Ramos (cell line): ENCODE measurements around the gene MARCKSL1.

Experiments used
- in situ Hi-C: fragments of 300-500 bp; cut with MboI; formaldehyde crosslinking; loops from one replicate; pipeline ENCODE4 v1.14.3; 2022; ENCODE audit warnings: low sequenced_read_pairs; ENCODE audit not compliant: unreplicated experiment

Gene MARCKSL1

GRCh38 chr1:32353431-32353830, 17.4 kb upstream of the MARCKSL1 start:
- in situ Hi-C loops: no loop called here

DNA sequence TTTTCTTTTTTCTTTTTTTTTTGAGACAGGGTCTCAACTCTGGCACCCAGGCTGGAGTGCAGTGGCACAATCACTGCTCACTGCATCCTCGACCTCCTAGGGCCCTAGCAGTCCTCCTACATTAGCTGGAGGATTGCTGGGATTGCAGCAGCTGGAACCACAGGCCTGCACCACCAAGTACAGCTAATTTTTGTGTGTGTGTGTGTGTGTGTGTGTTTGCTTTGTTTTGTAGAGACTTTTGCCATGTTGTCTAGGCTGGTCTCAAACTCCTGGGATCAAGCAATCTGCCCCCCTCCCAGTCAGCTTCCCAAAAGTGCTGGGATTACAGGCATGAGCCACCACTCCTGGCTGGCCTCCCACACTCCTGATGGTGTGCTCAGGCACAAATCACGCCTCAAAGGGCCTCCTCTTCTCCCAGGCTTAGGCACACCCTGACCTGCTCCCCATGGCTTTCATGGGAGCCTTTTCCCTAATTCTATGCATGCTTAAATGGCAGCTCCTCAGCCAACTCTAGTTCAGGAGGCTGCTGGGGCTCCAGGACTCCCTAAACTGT, 16.9 kb upstream of the MARCKSL1 start:
- in situ Hi-C loops: no loop called here

- in situ Hi-C loops: no loop called here
These were observed 16.3 kb upstream of the MARCKSL1 start for GRCh38 chr1:32352239-32352745.

DNA sequence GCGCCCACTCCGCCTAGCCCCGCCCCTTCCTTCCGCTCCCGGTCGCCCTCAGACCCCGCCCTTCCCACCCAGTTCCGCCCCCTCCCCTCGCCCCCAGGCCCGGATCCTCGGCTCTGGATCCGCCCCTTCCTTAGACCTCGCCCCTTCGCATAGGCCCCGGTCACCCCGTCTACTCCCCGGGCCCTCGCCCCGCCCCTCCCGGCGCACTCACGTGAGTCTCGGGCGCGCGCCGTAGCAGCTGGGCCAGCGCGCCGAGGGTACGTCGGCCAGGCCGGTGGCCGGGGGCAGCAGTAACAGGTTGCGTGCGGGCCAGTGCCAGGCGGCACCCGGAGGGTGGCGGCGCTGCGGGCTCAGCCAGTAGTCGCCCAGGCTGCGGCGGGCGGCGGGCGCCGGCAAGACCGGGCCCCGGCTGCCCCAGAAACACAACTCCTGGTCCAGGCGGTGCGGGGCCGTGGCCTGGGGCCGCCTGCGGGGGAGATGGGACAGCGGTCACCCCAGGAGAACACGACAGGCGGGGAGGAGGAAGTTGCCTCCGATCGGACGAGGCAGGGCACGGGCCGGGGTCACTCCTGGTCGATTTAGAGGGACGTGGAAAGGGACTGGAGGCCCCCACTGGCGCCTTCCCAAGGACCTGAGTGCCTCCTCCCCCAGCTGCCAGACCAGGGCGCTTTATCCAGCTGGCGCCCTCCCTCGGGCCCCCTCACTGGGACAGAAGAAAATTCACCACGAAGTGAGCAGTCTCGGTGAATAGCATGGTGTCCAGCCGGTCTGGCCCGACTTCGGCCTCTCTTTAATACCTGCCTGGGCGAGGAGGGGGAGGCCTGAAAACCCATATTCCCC, 15.6 kb upstream of the MARCKSL1 start:
- in situ Hi-C loops: no loop called here

DNA sequence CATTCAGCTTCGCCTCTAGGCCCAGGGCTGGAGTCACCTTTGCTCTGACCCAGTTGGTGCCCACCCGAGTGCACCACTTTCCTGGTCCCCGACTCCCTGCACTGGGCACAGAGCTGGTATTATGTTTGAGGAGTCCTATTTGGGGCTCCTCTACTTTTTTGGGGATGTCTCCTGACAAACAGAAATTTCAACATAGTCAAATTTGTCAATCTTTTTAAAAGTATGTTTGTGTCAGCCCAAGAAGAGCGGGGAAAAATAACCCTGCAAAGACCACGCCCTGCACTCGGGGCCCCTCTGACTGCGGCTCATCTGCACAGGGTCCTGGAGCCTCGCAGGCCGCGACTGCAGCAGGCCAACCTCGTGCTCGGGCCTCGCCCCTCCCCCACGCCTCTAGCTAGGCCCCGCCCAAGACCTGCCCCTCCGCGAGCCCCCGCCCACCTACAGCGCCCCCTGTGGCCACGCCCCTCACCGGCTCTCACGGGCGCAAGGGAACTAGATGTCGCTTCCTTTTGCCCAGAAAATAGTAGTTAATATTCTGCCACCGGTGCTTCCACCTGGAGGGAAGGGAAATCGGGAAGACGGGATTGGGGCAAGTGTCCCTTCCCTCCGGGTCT, 14.9 kb upstream of the MARCKSL1 start:
- in situ Hi-C loops: no loop called here

DNA sequence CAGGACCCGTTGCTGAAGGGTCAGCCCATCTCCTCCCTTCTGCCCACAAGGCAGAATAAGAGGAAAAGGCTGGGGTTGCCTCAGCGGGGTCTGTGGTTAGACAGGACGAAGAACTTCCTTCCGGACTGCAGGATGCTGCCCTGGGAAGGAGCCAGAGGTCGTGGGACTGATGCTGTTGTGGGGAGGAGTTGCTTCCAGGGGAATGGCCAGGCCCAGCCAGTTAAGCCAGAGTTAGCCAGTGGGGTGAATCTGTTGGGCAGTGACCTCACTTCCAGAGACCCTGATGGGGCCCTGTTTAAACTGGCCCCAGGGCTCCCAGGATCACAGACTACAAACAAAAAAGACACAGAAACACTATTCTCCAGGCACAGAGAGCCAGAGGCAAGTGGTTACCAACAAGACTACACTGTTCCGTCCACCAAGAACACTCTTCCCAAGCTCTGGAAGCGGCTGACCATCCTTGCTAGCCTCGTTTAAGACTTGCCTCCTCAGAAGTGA, 13.2 kb upstream of the MARCKSL1 start:
- in situ Hi-C loops: no loop called here

DNA sequence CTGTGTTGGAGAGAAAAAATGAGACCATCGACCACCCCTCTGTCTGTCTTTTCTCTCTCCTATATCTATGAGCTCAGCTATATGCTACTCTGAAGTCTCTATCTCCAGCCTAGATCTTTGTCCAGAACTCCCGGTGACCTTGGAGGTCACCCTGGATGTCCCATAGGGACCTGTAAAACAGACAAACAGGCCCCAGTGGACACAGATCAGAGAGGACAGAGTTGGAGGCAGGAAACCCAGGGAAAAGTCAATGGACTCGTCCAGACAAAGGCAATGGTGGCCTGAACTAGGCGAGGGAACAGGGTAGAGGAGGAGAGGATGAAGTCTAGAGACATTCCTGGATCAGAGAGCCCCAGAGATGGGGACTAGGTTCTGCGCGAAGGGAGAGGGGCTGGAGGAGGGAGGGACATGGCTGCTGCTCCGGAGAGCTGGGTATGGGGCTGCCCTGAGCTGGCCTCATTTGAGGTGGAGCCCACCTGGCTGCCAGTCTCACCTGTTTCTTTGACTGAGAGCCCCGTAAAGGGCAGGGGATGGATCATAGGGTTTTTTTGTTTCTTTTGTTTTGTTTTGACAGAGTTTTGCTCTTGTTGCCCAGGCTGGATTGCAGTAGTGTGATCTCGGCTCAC, 10.6 kb upstream of the MARCKSL1 start:
- in situ Hi-C loops: no loop called here

DNA sequence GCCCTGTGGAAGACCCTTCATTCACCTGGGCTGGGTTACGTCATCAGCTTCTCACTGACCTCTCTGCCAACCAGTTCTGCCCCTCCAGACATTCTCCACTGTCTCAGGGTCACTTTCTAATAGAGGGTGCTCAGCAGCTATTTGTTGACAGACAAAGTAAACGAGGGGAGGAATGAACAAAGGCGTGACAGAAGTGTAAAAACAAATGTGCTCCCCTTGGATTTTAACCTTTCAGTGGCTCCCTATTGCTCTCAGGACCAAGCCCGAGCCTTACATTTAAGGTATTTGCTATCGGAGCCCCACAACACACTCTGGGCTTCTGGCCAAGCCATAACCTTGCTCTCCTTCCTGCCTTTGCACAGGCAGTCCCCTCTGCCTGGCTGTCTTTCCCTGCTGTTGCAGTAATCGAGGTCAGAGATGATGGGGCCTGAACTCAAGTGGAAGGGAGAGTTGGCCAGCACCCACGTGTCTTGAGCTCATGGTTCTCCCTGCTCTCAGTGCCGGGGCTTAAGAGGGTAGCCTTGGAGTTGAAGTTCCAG, 9.3 kb upstream of the MARCKSL1 start:
- in situ Hi-C loops: no loop called here

GRCh38 chr1:32342704-32343103, 6.7 kb upstream of the MARCKSL1 start:
- in situ Hi-C loops: no loop called here

DNA sequence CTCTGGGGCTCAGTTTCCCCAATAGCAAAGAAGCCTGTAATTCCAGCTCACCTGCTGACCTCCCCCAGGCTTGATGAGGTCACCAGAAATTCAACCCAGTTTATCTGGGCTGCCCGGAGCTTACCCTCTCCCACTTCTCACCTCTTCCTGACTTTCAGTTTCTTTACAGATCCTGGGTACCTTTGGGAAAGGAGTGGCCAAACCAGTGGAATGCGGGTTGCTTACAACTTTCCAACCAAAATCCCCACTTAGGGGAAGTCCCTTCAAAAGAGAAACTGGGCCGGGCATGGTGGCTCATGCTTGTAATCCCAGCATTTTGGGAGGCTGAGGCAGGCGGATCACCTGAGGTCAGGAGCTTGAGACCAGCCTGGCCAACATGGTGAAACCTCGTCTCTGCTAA, 5.9 kb upstream of the MARCKSL1 start:
- in situ Hi-C loops: no loop called here

DNA sequence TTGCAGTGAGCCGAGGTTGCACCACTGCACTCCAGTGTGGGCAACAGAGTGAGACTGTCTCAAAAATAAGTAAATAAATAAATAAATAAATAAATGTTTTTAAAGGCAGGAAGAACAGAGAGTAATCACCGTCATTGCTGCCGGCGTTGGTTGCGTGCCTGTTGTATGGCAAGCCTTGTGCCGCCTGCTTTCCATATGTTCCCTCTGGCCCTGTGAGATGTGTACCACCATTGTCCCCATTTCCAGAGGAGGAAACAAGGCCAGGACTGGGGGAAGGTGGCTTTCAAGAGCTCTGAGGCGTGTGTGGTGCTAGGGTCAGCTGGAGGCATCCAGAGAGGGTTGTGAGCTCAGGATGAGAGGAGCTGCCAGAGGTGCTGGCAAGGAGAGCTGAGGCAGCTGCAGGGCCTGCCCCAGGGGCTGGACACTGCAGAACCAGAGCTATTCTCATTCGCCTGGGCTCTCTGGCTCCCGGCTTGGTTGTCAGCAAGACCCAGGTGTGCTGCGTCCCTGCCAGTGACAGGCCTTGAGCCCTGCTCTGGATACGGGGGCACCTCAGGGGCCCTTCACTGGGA, 5.2 kb upstream of the MARCKSL1 start:
- in situ Hi-C loops: no loop called here

DNA sequence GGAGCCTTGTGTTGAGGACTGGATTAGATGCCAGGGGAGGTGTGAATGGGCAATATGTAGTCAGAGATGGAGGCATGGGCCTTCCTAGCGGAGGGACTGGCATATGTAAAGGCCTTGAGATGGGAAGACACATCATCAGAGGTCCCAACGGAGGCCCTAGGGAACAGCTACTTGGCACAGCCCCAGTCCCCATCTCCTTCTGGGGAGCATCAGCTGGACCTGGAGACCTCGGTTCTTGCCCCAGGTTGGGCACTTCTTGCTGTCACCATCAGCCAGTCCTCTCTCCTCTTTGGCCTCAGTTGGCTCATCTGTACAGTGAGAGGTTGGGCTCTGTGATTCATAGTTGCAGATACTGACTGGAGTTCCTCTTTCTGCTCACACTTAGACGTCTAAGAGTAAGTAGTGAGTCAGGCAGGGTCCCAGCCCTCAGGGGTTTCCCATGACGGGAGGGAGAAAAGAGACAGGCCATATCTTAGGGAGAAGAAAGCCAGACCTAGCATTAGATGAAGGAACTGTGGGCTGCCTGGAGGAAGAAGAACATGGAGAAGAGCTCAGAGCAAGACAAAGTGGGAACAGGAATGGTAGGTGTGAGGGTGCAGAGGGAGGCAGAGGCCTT, 3.4 kb upstream of the MARCKSL1 start:
- in situ Hi-C loops: no loop called here

DNA sequence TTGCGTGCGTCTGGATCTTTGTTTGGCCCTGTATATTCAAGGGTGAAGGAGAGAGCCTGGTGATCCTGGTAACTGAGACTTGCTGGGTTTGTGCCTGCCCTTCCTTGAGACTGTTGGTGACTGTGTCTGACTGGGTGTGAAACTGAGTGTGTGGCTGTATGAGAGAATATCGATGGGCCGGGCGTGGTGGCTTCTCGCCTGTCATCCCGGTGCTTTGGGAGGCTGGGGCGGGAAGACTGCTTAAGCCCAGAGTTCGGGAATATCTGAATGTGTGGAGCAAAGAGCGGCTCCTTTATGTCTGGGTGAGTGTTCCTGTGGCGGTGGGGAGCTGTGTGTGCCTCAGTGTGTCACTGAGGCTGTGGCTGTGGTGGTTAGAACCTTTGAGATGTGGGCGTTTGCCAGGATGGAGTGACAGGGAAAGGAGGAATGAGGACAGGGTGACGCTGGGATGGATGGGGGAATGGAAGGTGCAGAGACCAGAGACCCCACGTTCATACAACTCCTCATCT, 2.7 kb upstream of the MARCKSL1 start:
- in situ Hi-C loops: no loop called here

DNA sequence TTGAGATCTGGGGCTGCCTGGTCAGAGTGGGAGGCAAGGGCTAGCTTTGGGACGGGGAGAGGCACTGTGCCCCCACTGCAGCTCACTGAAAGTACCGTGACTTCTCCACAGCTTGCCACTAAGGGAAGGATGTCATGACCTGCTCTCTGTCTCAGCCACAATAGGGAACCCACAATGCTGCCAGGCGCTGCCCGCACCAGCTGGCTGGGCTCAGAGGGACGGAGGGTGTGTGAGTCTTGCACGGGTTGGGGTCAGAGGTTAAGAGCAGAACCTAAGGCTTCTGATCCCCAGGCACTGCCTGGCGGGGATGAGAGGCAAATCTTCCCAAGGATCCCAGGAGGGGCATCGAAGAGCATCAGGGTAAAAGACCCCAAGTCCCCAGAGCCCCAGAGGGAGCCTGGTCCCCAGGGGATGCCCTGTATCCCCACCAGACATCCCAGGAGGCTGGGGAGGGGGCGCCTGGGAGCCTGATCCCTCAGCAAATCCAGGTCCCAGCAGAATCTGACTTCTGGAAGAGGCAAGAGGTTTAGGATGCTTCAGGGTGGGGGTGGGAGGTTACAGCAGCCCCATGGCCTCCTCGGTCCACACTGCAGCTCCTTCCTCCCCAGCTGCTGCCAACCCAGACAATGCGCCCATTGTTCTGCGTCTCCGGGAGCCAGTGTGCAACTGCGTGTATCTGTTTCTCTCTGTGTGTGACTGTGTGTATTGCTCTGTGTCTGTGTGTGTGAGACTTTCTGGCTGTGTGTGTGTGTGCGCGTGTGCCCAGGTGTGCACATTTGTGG, 2.0 kb upstream of the MARCKSL1 start:
- in situ Hi-C loops: no loop called here

DNA sequence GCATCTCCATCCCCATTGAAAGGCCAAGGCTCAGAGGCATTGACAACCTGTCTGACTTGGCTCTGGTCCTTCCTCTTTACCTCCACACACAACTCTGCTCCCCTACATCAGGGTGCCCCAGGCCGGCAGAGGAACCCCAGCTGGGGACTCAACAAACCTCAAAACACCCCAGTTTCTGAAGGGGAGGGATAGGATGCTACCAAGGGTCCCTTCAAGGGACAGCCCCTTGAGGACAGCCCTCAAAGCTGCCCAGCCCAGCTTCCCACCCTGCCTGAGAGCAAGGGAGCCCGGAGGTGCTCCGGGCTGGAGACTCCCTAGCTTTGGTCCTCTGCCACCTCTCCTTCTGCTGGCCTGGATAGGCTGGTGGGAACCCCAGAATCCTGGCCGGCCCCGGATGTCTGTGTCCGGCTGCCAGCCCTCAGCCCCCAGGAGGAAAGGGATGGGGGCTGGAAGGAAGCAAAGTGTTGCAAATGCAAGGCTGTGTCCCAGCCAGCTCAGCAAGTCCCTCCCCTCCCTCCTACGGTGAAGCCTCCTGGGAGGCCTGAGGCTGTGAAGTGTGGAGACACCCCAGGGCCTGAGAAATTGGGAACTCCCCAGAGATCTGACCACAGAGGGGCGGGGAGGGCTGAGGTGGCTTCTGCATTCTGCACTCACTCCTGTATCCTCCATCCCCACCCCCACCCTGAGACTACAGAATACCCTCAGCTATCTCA, 1.1 kb upstream of the MARCKSL1 start:
- in situ Hi-C loops: no loop called here

- in situ Hi-C loops: no loop called here
These were observed 529 bp upstream of the MARCKSL1 start for GRCh38 chr1:32336591-32336932.

GRCh38 chr1:32335535-32335789, 571 bp downstream of the MARCKSL1 start:
- in situ Hi-C loops: no loop called here

DNA sequence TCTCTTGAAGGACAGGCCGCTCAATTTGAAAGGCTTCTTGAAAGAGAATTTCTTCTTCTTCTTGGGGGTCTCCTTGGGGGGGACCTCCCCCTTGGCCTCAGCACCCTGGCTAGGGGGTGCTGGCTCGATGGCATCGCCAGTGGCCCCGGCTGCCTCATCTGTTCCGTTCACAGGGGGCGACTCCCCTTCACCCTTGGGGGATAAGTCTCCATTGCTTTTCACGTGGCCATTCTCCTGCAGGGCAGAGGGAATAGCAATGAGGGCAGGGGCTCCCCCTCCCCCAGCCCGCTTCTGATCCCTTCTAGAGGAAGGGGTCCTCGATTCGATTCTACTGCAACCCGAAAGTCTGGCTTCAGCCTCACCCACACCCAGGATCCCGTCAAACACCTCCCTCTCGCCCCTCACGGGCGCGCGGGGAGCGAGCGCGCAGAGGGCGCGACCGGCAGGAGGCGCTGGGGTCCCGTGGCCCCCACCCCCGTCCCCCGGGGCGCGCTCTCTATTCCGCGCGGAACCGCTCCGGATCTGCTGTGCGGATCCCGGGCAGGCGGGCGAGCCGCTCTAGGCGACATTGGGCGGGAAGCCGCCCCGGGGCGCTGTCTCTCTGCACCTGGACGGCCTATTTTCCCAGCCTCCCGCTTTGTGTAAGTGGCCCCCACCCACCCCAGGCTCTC, 1.0 kb downstream of the MARCKSL1 start:
- in situ Hi-C loops: no loop called here
